Mucosa of descending colon (tissue), 3 donors: ENCODE measurements around the gene PTPRD. TPM values are rescaled to one million over a fixed set of nuclear protein-coding genes. Genes with fewer than 3 reads are reported as not detected.

Experiments used
- ATAC-seq: fragments of 200-7000 bp; cut with Tn5 transposase; one replicate; pipeline ENCODE4 v1.9.1; 2020; ENCODE audit warnings: mild to moderate bottlenecking, moderate library complexity
- DNase-seq, 3 donors: peaks; one replicate each; pipeline ENCODE4 v3.0.0-alpha.2; 2020
- H3K36me3 ChIP-seq: fragments of 200-600 bp; one replicate; pipeline ENCODE4 v1.8.0; 2021; ENCODE audit warnings: low read depth, mild to moderate bottlenecking
- H3K4me1 ChIP-seq: fragments of 200-600 bp; one replicate; pipeline ENCODE4 v1.8.0; 2021; ENCODE audit warnings: low read depth, mild to moderate bottlenecking
- H3K4me3 ChIP-seq: fragments of 200-600 bp; one replicate; pipeline ENCODE4 v1.8.0; 2021; ENCODE audit warnings: mild to moderate bottlenecking
- H3K9me3 ChIP-seq: fragments of 200-600 bp; one replicate; pipeline ENCODE4 v1.8.0; 2021; ENCODE audit warnings: mild to moderate bottlenecking
- intact Hi-C, 2 donors: fragments of 100-400 bp; cut with DNase I in 1 of 2; cut with micrococcal nuclease in 1 of 2; formaldehyde crosslinking; loops; one replicate each; pipeline versions ENCODE4 v1.11.0 to v1.11.1; 2022; cut with DNase I, micrococcal nuclease
- total RNA-seq, 3 donors: library from RNA; stranded (reverse); fragmentation: NEBNext Ultra II Directional in 2 of 3; extraction: Animal tissue kit (Norgen Biotek cat#: 25700) in 2 of 3; gene quantifications; one replicate each; pipeline versions ENCODE4 v1.2.1 to v1.2.4, GENCODE V29; 2021 to 2023
- TF ChIP-seq, protein P1 (sequence below): fragments of 200-600 bp; IDR thresholded peaks from one replicate; pipeline ENCODE4 v1.8.0; 2022; ENCODE audit warnings: antibody characterized with exemption, mild to moderate bottlenecking
- donor health status: DM: no; HTN: no; CAD: no; lungs with moderate emphysema.
- donor health status: DM: no; HTN: no; CAD: no.
- donor health status: DM: no; HTN: yes; CAD: no.

Gene PTPRD
- total RNA-seq, 3 donors from 2014 or later: 52.7 to 128 (median 113) TPM

DNA sequence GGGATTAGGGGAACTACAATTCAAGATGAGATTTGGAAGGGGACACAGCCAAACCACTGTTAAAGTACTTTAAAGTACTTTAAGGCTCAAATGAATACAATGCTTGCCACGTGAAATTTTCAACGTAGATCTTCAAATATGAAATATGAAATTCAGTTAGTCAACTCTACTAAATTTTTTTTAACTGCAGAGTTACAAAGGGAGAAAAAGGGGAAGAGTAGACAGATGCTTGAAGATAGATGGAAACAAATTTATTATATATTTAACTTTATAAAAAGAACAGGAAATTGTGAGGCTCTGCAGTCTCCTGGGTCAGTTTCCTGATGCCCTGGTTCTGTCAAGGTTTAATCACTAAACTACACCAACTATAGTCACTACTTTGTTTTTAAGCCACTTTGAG, 2027.8 kb downstream of the PTPRD start:
- H3K4me1 ChIP-seq: no peaks in the 10 kb centered on the region
- no peak for ATAC-seq
- intact Hi-C loops: no loop called here
- H3K36me3 ChIP-seq: no peaks in the 10 kb centered on the region
- H3K9me3 ChIP-seq: no peaks in the 10 kb centered on the region
- no peak for DNase-seq
- H3K4me3 ChIP-seq: no peak overlapping the region
- TF ChIP-seq, protein P1, sequence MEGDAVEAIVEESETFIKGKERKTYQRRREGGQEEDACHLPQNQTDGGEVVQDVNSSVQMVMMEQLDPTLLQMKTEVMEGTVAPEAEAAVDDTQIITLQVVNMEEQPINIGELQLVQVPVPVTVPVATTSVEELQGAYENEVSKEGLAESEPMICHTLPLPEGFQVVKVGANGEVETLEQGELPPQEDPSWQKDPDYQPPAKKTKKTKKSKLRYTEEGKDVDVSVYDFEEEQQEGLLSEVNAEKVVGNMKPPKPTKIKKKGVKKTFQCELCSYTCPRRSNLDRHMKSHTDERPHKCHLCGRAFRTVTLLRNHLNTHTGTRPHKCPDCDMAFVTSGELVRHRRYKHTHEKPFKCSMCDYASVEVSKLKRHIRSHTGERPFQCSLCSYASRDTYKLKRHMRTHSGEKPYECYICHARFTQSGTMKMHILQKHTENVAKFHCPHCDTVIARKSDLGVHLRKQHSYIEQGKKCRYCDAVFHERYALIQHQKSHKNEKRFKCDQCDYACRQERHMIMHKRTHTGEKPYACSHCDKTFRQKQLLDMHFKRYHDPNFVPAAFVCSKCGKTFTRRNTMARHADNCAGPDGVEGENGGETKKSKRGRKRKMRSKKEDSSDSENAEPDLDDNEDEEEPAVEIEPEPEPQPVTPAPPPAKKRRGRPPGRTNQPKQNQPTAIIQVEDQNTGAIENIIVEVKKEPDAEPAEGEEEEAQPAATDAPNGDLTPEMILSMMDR: no peak

DNA sequence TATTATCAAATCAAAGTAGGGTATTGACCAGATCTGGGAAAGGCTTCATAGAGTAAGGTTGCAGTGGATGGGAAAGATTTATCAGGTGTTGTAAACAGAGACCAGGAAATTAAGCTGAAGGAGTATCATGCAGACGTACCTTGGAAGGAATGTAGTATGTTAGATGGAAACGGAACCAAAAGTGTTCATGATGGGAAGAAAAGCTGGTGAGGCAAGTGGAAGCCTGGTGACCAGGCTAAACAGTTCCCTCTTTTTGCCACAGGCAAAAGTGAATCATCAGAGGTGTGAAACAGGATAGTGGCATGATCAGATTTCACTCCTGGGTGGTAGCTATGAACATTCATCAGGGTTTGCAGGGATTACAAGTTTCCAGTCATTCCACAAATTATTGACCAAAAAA, 2033.1 kb downstream of the PTPRD start:
- Histone ChIP-seq H3K36me3 (no peaks in the 10 kb centered on the region), H3K4me3 (no peak overlapping the region), H3K9me3 (no peaks in the 10 kb centered on the region), H3K4me1 (no peaks in the 10 kb centered on the region)
- ATAC-seq: peak; percentile 43
- DNase-seq: no peak
- intact Hi-C loops: no loop called here
- TF ChIP-seq, protein P1: no peak

DNA sequence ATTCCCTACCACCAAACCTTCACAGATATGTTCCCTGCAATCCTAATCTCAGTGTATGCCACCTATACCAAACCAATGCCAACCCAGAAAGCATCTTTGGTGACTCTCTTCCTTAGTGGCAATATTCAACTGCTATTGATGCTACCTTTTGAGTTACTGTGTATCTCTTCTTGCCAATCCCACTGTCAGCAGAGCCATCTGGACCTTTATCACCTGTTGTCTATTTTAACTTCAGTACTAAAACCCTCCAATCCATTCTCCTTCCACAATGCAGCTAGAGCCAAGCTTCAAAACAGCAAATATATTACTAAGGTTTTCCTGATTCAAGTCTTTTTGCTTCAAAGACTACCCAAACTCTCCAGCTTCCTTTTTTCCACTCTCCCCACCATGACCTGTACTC, 2036.1 kb downstream of the PTPRD start:
- TF ChIP-seq, protein P1: no peak
- no peaks in the 10 kb centered on the region for H3K36me3 ChIP-seq
- no peak for ATAC-seq
- H3K4me1 ChIP-seq: no peaks in the 10 kb centered on the region
- intact Hi-C loops: no loop called here
- no peak for DNase-seq
- no peak overlapping the region for H3K4me3 ChIP-seq
- H3K9me3 ChIP-seq: no peaks in the 10 kb centered on the region

DNA sequence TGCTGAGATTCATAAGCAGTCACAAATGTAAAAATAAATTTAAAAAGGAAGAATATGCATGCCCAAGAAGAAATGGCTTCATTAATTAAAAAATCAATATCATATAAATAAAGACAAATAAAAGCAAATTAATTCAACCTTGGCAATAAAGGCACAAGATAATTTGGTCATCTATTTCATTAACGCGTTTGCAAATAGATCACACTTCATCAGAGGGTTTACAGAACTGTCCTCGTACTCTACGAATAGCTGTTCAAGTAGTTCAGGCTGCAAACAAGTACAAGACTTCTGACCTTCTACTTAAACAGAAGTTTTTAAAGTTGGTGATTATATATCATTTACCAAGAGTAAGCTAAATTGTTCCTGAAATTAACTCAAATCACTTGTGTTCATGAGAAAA, 2038.0 kb downstream of the PTPRD start:
- no peaks in the 10 kb centered on the region for H3K9me3 ChIP-seq
- no peak for DNase-seq
- no peak overlapping the region for H3K4me3 ChIP-seq
- H3K4me1 ChIP-seq: peaks cover 3% of the 10 kb centered on the region
- ATAC-seq: no peak
- intact Hi-C loops: no loop called here
- TF ChIP-seq, protein P1: no peak
- H3K36me3 ChIP-seq: no peaks in the 10 kb centered on the region

DNA sequence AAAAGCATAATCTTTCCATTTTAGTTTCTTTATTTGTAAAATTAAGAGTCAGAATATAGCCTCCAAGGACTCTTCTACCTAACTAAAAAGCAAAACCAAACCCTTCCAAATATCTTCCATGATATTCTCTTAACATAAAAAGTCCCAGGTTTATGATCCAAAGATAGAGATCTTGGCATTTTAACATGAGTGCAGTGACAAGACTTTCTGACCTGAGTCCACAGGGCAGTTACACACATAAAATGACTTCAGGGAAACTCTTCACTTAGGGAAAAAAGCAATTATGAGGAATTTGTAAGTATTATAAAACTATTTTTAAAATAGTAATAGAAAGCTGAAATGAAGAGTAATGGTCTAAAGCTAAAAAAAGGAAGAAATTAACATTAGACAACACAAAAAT, 2040.6 kb downstream of the PTPRD start:
- H3K4me1 ChIP-seq: peaks cover 3% of the 10 kb centered on the region
- no peaks in the 10 kb centered on the region for H3K36me3 ChIP-seq
- H3K4me3 ChIP-seq: no peak overlapping the region
- DNase-seq: no peak
- ATAC-seq: peak; percentile 44
- intact Hi-C loops: no loop called here
- no peaks in the 10 kb centered on the region for H3K9me3 ChIP-seq
- TF ChIP-seq, protein P1: no peak

DNA sequence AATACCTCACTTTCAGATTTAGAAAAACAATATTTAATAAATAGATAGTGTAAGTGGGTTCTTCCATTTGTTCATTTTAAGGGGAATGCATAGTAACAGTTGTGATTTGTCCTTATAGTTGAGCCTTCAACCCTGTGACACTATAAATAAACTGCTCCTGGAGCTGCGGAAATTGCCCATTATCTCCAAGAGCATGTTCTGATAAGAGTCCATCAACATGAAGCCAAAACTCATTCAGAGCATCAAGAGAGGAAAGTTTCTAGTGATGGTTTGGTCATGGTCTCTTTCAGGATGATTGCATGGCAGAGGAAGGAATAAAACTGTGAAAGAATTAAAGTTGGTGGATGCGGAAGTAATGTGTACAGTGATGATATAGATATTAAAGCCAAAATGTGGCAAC, 2041.2 kb downstream of the PTPRD start:
- intact Hi-C loops: no loop called here
- Histone ChIP-seq H3K36me3 (no peaks in the 10 kb centered on the region), H3K9me3 (no peaks in the 10 kb centered on the region), H3K4me3 (no peak overlapping the region), H3K4me1 (peaks cover 3% of the 10 kb centered on the region)
- ATAC-seq (no peak), DNase-seq (no peak)
- TF ChIP-seq, protein P1: no peak
